Esophagus muscularis mucosa (tissue), 4 donors: ENCODE measurements around the gene PCGF2.
"Not testable (repeated sequence)": the region's sequence is repeated elsewhere in the genome, so short reads cannot be mapped to it uniquely, and the experiment has no call there.

Experiments
- CTCF ChIP-seq, 3 experiments: fragments of 200-600 bp in 2 of 3; fragments of 450-650 bp in 1 of 3; sonication (generic) in 2 of 3; IDR thresholded peaks; one replicate each; pipeline ENCODE4 v1.5.1; 2017 to 2019; ENCODE audit warnings: antibody characterized with exemption in 3 of 3, mild to moderate bottlenecking in 2 of 3, moderate library complexity in 1 of 3
- EP300 ChIP-seq: sonication (generic); formaldehyde crosslinking; IDR thresholded peaks from one replicate; pipeline ENCODE4 v1.6.1; 2017; ENCODE audit warnings: antibody characterized with exemption
- POLR2A ChIP-seq: fragments of 450-650 bp; IDR thresholded peaks from one replicate; pipeline ENCODE4 v1.6.1; 2017; ENCODE audit warnings: antibody characterized with exemption, moderate library complexity, mild to moderate bottlenecking, low read depth
- POLR2AphosphoS5 ChIP-seq, 2 donors: sonication (generic); formaldehyde crosslinking; IDR thresholded peaks; one replicate each; pipeline ENCODE4 v1.6.1; 2017; ENCODE audit warnings: antibody characterized with exemption in 2 of 2

- not testable (repeated sequence) for TF ChIP-seq POLR2AphosphoS5 (IDR thresholded peaks at IDR 0.05); POLR2A; CTCF (IDR thresholded peaks at IDR 0.05); EP300
Measured at GRCh38 chr17:38726145-38726544, 22.0 kb downstream of the PCGF2 start.
